HepG2 (cell line): ENCODE measurements around the gene ACOT8. TPM values are rescaled to one million over a fixed set of nuclear protein-coding genes. Genes with fewer than 3 reads are reported as not detected.
A peak's percentile ranks its signal among the peaks of the same experiment; 100 is the strongest.

Experiments
- CAMTA2 ChIP-seq: sonication (generic); formaldehyde crosslinking; IDR thresholded peaks from 2 replicates; pipeline ENCODE4 v1.4.0; 2020; ENCODE audit warnings: mild to moderate bottlenecking, missing genetic modification reagents, borderline replicate concordance
- CREM ChIP-seq, 2 experiments: sonication (generic) in 1 of 2; formaldehyde crosslinking in 1 of 2; IDR thresholded peaks; 2 replicates each; pipeline versions ENCODE4 v1.4.0 to v1.6.1; 2016 to 2020; ENCODE audit warnings: antibody characterized with exemption in 1 of 2, mild to moderate bottlenecking in 1 of 2, missing genetic modification reagents in 1 of 2
- HDAC1 ChIP-seq: sonication (generic); formaldehyde crosslinking; IDR thresholded peaks from 2 replicates; pipeline ENCODE4 v1.5.1; 2020; ENCODE audit warnings: mild to moderate bottlenecking, missing genetic modification reagents
- NR2F6 ChIP-seq, 2 experiments: IDR thresholded peaks; 2 replicates each; pipeline ENCODE4 v1.6.1; 2016; ENCODE audit warnings: antibody characterized with exemption in 1 of 2, mild to moderate bottlenecking in 1 of 2
- TBX3 ChIP-seq: fragments of 450-650 bp; IDR thresholded peaks from 2 replicates; pipeline ENCODE4 v1.6.1; 2017; ENCODE audit warnings: antibody characterized with exemption, mild to moderate bottlenecking, inconsistent platforms, borderline replicate concordance
- ZBTB20 ChIP-seq: sonication (generic); formaldehyde crosslinking; IDR thresholded peaks from 2 replicates; pipeline ENCODE4 v1.8.1; 2023; ENCODE audit warnings: missing genetic modification reagents, low read depth, mild to moderate bottlenecking, borderline replicate concordance
- ZNF263 ChIP-seq: sonication (generic); formaldehyde crosslinking; IDR thresholded peaks from 2 replicates; pipeline ENCODE4 v1.4.0; 2020; ENCODE audit warnings: missing genetic modification reagents
- ZNF430 ChIP-seq: sonication (generic); formaldehyde crosslinking; IDR thresholded peaks from 2 replicates; pipeline ENCODE4 v1.9.0; 2021; ENCODE audit warnings: mild to moderate bottlenecking, missing genetic modification reagents
- ZNF546 ChIP-seq: sonication (generic); formaldehyde crosslinking; conservative IDR thresholded peaks from 2 replicates; pipeline ENCODE4 v1.8.1; 2023; ENCODE audit warnings: mild to moderate bottlenecking, missing genetic modification reagents
- ZNF749 ChIP-seq: sonication (generic); formaldehyde crosslinking; IDR thresholded peaks from 2 replicates; pipeline ENCODE4 v1.8.0; 2022; ENCODE audit warnings: mild to moderate bottlenecking, missing genetic modification reagents, moderate library complexity, borderline replicate concordance
- polyA plus RNA-seq, 8 experiments: library from polyadenylated mRNA; depleted of rRNA in 3 of 8; stranded (reverse) in 7 of 8; unstranded in 1 of 8; fragments of >200 nt; fragmentation: Illumina TruSeq in 4 of 8; extraction: Trizol in 4 of 8; gene quantifications; 2 replicates each; pipeline versions ENCODE4 v1.2.1 to v1.2.3, GENCODE V29; 2011 to 2016; ENCODE audit warnings: low read depth in 4 of 8, missing spikeins in 1 of 8, mixed read lengths in 1 of 8; ENCODE audit not compliant: insufficient read depth in 1 of 8
- total RNA-seq, 5 experiments: library from RNA; depleted of rRNA; stranded (reverse); fragments of >200 nt; fragmentation: Illumina TruSeq; extraction: Trizol; gene quantifications; 2 replicates each; pipeline ENCODE4 v1.2.3, GENCODE V29; 2016; ENCODE audit warnings: low read depth in 1 of 5
- TF ChIP-seq, protein P1 (sequence below): sonication (generic); formaldehyde crosslinking; IDR thresholded peaks from 2 replicates; pipeline ENCODE4 v1.9.0; 2021; ENCODE audit warnings: missing genetic modification reagents, borderline replicate concordance
- TF ChIP-seq, protein P2 (sequence below): sonication (generic); formaldehyde crosslinking; IDR thresholded peaks from 2 replicates; pipeline ENCODE4 v1.8.1; 2022; ENCODE audit warnings: low read depth, mild to moderate bottlenecking, missing genetic modification reagents
- TF ChIP-seq, protein P3 (sequence below): sonication (generic); formaldehyde crosslinking; IDR thresholded peaks from 2 replicates; pipeline ENCODE4 v1.5.1; 2020; ENCODE audit warnings: missing genetic modification reagents, mild to moderate bottlenecking, borderline replicate concordance
- TF ChIP-seq, protein P4 (sequence below): sonication (generic); formaldehyde crosslinking; IDR thresholded peaks from 2 replicates; pipeline ENCODE4 v1.8.0; 2022; ENCODE audit warnings: missing genetic modification reagents, low read depth, mild to moderate bottlenecking, borderline replicate concordance

ACOT8 gene
- total and polyA plus RNA-seq, 2 of the 13 experiments (the other 11 are each of a cell fraction or from before 2014, with no cell fraction given), result 31.4 to 45.5 TPM

DNA sequence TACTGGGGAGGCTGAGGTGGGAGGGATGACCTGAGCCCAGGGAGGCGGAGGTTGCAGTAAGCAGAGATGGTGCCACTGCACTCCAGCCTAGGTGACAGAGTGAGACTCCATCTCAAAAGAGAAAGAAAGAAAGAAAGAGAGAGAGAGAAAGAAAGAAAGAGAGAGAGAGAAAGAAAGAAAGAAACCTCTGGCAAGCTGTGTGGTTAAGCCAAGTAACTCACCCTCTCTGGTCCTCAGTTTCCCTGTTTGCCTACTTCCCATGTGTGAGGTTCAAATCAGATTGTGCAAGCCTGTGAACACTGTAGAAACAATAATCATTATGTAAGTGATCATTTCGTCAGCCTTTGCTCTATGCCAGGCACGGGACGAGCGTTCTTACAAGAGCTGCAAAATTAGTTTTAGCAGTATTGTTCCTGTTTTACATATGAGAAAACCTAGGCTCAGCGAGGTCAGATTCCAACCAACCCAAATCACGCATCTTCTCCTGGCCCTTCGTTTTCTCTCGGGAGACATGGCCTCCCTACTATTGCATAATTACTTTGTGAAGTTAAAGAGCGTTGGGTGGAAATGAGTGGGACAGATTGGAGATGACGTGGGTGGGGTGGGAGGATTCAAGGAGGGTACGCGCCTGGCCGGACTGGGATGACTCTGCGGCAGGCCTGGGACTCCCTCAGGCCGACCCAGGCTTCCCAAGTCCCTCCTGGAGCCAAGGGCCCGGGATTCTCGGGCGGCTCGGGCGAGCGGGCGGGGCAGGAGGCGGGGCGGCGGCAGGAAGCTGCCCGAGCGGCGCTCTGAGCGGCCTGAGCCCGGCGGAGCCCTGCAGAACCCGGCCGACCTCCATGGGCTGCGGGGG is 23.9 kb downstream of the ACOT8 start, which contains the start of gene SNX21 (continued):
- TF ChIP-seq, protein P1, sequence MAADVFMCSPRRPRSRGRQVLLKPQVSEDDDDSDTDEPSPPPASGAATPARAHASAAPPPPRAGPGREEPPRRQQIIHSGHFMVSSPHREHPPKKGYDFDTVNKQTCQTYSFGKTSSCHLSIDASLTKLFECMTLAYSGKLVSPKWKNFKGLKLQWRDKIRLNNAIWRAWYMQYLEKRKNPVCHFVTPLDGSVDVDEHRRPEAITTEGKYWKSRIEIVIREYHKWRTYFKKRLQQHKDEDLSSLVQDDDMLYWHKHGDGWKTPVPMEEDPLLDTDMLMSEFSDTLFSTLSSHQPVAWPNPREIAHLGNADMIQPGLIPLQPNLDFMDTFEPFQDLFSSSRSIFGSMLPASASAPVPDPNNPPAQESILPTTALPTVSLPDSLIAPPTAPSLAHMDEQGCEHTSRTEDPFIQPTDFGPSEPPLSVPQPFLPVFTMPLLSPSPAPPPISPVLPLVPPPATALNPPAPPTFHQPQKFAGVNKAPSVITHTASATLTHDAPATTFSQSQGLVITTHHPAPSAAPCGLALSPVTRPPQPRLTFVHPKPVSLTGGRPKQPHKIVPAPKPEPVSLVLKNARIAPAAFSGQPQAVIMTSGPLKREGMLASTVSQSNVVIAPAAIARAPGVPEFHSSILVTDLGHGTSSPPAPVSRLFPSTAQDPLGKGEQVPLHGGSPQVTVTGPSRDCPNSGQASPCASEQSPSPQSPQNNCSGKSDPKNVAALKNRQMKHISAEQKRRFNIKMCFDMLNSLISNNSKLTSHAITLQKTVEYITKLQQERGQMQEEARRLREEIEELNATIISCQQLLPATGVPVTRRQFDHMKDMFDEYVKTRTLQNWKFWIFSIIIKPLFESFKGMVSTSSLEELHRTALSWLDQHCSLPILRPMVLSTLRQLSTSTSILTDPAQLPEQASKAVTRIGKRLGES (CRISPR knock-in tag), result peak; percentile 18; the same call in 1 of the 2 replicates
- TF ChIP-seq ZNF263 (CRISPR knock-in tag), result peak; percentile 95
- peak; percentile 42; the same call in 1 of the 2 replicates for TF ChIP-seq HDAC1 (CRISPR knock-in tag)
- TF ChIP-seq CAMTA2 (CRISPR knock-in tag), result no peak
- TF ChIP-seq CREM (IDR thresholded peaks at IDR 0.05), result peak; percentile 59
- TF ChIP-seq CREM (CRISPR knock-in tag; IDR thresholded peaks at IDR 0.05), result no peak
- no peak for TF ChIP-seq ZNF546
- peak; percentile 12; the same call in 1 of the 2 replicates for TF ChIP-seq NR2F6 (IDR thresholded peaks at IDR 0.05)
- TF ChIP-seq NR2F6 (CRISPR knock-in tag; IDR thresholded peaks at IDR 0.05), result no peak
- TF ChIP-seq ZNF749 (CRISPR knock-in tag), result peak; percentile 53
- TF ChIP-seq, protein P2, sequence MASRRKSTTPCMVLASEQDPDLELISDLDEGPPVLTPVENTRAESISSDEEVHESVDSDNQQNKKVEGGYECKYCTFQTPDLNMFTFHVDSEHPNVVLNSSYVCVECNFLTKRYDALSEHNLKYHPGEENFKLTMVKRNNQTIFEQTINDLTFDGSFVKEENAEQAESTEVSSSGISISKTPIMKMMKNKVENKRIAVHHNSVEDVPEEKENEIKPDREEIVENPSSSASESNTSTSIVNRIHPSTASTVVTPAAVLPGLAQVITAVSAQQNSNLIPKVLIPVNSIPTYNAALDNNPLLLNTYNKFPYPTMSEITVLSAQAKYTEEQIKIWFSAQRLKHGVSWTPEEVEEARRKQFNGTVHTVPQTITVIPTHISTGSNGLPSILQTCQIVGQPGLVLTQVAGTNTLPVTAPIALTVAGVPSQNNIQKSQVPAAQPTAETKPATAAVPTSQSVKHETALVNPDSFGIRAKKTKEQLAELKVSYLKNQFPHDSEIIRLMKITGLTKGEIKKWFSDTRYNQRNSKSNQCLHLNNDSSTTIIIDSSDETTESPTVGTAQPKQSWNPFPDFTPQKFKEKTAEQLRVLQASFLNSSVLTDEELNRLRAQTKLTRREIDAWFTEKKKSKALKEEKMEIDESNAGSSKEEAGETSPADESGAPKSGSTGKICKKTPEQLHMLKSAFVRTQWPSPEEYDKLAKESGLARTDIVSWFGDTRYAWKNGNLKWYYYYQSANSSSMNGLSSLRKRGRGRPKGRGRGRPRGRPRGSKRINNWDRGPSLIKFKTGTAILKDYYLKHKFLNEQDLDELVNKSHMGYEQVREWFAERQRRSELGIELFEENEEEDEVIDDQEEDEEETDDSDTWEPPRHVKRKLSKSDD (CRISPR knock-in tag), result peak; percentile 57; the same call in 1 of the 2 replicates
- TF ChIP-seq ZBTB20 (CRISPR knock-in tag), result no peak; the same call in none of the 2 replicates
- TF ChIP-seq, protein P3, sequence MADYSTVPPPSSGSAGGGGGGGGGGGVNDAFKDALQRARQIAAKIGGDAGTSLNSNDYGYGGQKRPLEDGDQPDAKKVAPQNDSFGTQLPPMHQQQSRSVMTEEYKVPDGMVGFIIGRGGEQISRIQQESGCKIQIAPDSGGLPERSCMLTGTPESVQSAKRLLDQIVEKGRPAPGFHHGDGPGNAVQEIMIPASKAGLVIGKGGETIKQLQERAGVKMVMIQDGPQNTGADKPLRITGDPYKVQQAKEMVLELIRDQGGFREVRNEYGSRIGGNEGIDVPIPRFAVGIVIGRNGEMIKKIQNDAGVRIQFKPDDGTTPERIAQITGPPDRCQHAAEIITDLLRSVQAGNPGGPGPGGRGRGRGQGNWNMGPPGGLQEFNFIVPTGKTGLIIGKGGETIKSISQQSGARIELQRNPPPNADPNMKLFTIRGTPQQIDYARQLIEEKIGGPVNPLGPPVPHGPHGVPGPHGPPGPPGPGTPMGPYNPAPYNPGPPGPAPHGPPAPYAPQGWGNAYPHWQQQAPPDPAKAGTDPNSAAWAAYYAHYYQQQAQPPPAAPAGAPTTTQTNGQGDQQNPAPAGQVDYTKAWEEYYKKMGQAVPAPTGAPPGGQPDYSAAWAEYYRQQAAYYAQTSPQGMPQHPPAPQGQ (CRISPR knock-in tag), result no peak; the same call in 1 of the 2 replicates
- TF ChIP-seq, protein P4, sequence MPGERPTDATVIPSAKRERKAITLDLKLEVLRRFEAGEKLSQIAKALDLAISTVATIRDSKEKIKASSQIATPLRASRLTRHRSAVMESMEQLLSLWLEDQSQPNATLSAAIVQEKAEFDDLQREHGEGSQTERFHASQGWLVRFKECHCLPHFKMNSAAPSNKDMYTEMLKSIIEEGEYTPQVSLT (CRISPR knock-in tag), result peak; percentile 41; the same call in 1 of the 2 replicates
- peak; percentile 12; the same call in 1 of the 2 replicates for TF ChIP-seq TBX3
- peak; percentile 77; the same call in 1 of the 2 replicates for TF ChIP-seq ZNF430 (CRISPR knock-in tag)
